ENCODE measurements around the gene GTF3A. TPM values are rescaled to one million over a fixed set of nuclear protein-coding genes. Genes with fewer than 3 reads are reported as not detected.

The GTF3A gene
- 98.8 to 112 TPM (median 102 TPM) in 5 replicates for total RNA-seq (2022; extraction: Qiagen RNA extraction; ENCODE audit: low read depth)

DNA sequence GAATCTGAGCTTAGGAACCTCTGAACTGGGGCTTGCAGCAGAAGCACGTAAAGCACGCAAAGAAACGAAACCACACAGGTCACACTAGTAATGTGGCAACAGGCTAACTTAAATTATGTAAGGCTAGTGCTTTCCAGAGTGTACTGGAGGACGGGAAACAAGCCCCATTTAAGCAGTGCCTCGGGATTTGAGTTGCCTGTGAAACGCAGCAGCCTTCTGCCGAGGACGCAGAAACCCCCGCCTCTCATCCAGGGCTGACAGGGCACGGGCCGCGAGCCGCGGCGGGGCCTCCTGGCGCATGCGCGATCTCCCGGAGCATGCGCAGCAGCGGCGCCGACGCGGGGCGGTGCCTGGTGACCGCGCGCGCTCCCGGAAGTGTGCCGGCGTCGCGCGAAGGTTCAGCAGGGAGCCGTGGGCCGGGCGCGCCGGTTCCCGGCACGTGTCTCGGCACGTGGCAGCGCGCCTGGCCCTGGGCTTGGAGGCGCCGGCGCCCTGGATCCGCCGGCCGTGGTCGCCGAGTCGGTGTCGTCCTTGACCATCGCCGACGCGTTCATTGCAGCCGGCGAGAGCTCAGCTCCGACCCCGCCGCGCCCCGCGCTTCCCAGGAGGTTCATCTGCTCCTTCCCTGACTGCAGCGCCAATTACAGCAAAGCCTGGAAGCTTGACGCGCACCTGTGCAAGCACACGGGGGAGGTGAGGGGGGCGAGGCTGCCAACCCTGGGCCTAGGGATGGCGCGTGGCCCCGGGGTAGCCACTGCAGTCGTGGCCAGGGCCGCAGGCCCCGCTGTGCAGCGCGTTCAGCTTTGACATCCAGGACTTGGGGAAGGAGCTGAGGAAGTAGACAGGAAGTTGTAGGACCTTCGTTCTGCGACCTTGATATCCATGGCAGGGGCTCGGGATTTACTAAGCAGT, at the start of gene GTF3A:
GTF3A (plus strand) TSS at position 374 of the 912 bp plus-strand sequence.

DNA sequence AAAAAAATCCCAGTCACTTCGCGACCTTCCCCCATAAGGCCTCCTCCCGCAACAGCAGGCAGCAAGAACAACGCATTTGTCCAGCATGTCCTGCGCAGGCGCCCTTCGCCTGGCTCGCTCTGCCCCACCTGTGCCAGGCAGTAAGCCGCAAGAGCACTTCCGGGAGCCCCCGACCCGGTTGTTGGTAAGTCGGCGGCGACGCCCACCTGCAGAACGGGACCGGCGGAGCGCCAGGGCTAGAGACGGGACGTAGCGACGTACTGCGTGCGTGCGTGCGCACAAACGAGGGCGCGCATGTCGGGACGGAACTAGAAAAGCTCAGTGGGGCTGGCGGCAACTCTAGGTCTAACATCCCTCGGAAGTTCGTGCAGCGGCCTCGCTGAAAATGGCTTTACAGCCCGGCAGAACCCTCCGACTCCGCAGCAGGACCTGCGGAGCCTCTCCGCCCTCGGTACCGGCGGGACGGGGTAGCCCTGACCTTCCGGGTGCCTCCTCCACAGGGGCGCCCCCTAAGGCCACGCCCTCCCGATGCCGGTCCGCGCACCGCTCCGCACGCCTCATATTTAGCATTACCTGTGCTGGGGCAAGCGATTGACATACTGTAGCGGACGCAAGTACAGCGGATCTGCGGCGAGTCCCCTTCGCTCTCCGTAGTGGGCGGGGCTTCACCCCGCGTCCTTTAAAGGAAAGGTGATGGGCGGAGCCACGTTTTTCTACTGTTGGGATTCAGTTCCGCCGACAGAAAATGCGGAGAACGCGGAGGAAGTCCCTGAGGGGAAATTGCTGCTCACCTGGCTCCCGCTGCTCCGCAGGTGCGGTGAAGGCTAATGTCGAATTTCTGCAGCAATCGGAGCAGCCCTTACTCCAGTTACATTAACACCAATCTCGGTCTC, 25.8 kb downstream of the GTF3A start, which contains the start of gene MTIF3:
MTIF3 (minus strand) TSS at position 629 of the 893 bp plus-strand sequence. CDS start 10,116 bp downstream, outside the sequence.

Other genes with a start within 250 kb of the GTF3A start
- 1,185 to 2,530 TPM (median 1,304 TPM) in 5 replicates for gene RPL21, start 173.1 kb upstream of the GTF3A start, total RNA-seq (2022; extraction: Qiagen RNA extraction; ENCODE audit: low read depth)
- 3.1 to 5.4 TPM (median 4.1 TPM) in 5 replicates for gene RASL11A, start 153.8 kb upstream of the GTF3A start, total RNA-seq (2022; extraction: Qiagen RNA extraction; ENCODE audit: low read depth)
- 20.3 to 31.9 TPM (median 24.0 TPM) in 5 replicates for gene MTIF3, start 25.9 kb downstream of the GTF3A start, total RNA-seq (2022; extraction: Qiagen RNA extraction; ENCODE audit: low read depth)
- 2.0 to 4.0 TPM (median 3.5 TPM) in 5 replicates for gene LNX2, start 195.9 kb downstream of the GTF3A start, total RNA-seq (2022; extraction: Qiagen RNA extraction; ENCODE audit: low read depth)
- gene POLR1D, start 197.3 kb downstream of the GTF3A start, total RNA-seq (2022; extraction: Qiagen RNA extraction; ENCODE audit: low read depth): 141 to 195 TPM (median 155 TPM) in 5 replicates

Measured in A549 treated with ZK216348 at 1 μM for 4 hours (cell line).